Ovary (tissue), 10 donors: ENCODE results near the gene DEPDC4. TPM values are rescaled to one million over a fixed set of nuclear protein-coding genes. Genes with fewer than 3 reads are reported as not detected.
"Not testable (repeated sequence)": the region's sequence is repeated elsewhere in the genome, so short reads cannot be mapped to it uniquely, and the experiment has no call there.

Experiments used
- DNase-seq, 5 donors: peaks; one replicate each; pipeline ENCODE4 v3.0.0-alpha.2; 2019 to 2020
- H3K27ac ChIP-seq, 2 donors: fragments of 200-600 bp; one replicate each; pipeline versions ENCODE4 v1.5.1 to v1.8.0; 2019 to 2022
- H3K27me3 ChIP-seq: fragments of 200-600 bp; one replicate; pipeline ENCODE4 v1.8.0; 2022
- H3K36me3 ChIP-seq: fragments of 200-600 bp; sonication (generic); one replicate; pipeline ENCODE4 v1.5.1; 2019
- H3K4me1 ChIP-seq: one replicate; pipeline ENCODE4 v1.8.1; 2013; ENCODE audit warnings: mild to moderate bottlenecking, moderate library complexity; ENCODE audit not compliant: insufficient read depth
- H3K4me3 ChIP-seq: fragments of 200-600 bp; sonication (generic); one replicate; pipeline ENCODE4 v1.5.1; 2017
- H3K9me3 ChIP-seq, 2 donors: fragments of 200-600 bp in 1 of 2; sonication (generic) in 1 of 2; one replicate each; pipeline versions ENCODE4 v1.5.1 to v1.8.1; 2013 to 2019; ENCODE audit warnings: mild to moderate bottlenecking in 1 of 2, moderate library complexity in 1 of 2
- CTCF ChIP-seq, 3 donors: fragments of 450-650 bp in 2 of 3; fragments of 200-600 bp in 1 of 3; IDR thresholded peaks; one replicate each; pipeline versions ENCODE4 v1.5.1 to v1.8.0; 2016 to 2022; ENCODE audit warnings: antibody characterized with exemption in 3 of 3, mild to moderate bottlenecking in 1 of 3
- EP300 ChIP-seq: sonication (generic); formaldehyde crosslinking; IDR thresholded peaks from one replicate; pipeline ENCODE4 v1.6.1; 2017; ENCODE audit warnings: antibody characterized with exemption
- POLR2A ChIP-seq: fragments of 450-650 bp; IDR thresholded peaks from one replicate; pipeline ENCODE4 v1.6.1; 2017; ENCODE audit warnings: antibody characterized with exemption, mild to moderate bottlenecking, moderate library complexity
- WGBS, 3 donors: extraction: QIAGEN DNeasy Blood & Tissue Kit in 1 of 3; methylation state at CpG; one replicate each; pipeline versions ENCODE4 v1.1.5 to v1.1.7; 2013 to 2017; 5-methylcytosine and 5-hydroxymethylcytosine counted together
- intact Hi-C, 4 donors: fragments of 100-400 bp; cut with DNase I; formaldehyde crosslinking; loops; one replicate each; pipeline versions ENCODE4 v1.11.0 to v1.15.1; 2022 to 2023
- long read RNA-seq, 3 donors: library from polyadenylated mRNA in 2 of 3; unstranded in 2 of 3; transcript quantifications; one replicate each; pipeline ENCODE4 v2.0.0 and lab custom pipeline, GENCODE V29; 2021 to 2026
- polyA plus RNA-seq, 2 donors: library from polyadenylated mRNA; stranded (reverse); fragments of 200-250 nt in 1 of 2; fragments of 350-450 nt in 1 of 2; fragmentation: Illumina TruSeq in 1 of 2; extraction: RNeasy Lipid Tissue Mini Kit (QIAGEN cat#74804) in 1 of 2; gene quantifications; one replicate each; pipeline ENCODE4 v1.2.3, GENCODE V29; 2013 to 2014
- total RNA-seq, 7 donors: library from RNA; depleted of rRNA in 2 of 7; stranded (reverse); fragments of >200 nt in 2 of 7; fragmentation: NEBNext Ultra II Directional in 3 of 7; extraction: Animal tissue kit (Norgen Biotek cat#: 25700) in 3 of 7; gene quantifications; one replicate each; pipeline versions ENCODE4 v1.1.0 to v1.2.4, GENCODE V29; 2016 to 2023
- donor health status: DM: no; HTN: no; CAD: no; lungs with moderate emphysema.
- donor health status: DM: no; HTN: no; CAD: no.
- donor health status: Bipolar disorder and iron deficiency.
- donor health status: DM: yes; HTN: yes; CAD: no.
- donor health status: DM: no; HTN: no; CAD: no.
- donor health status: DM: yes; HTN: yes; CAD: no.

The DEPDC4 gene
- total RNA-seq (1 to 10 TPM in 4 of 7 donors, under 1 TPM in 2, not detected in 1; 0.24 to 2.6 (median 1.1) TPM), polyA plus RNA-seq (under 1 TPM; 0.68 to 0.92 TPM)
- long read RNA-seq, donor 1, partial matches to known transcripts, result 1 of 3 reads
- long read RNA-seq, donor 1, other reads (novel, unspliced or antisense), result 2 of 3 reads
- long read RNA-seq, donor 2, partial matches to known transcripts, result 47 of 85 reads
- long read RNA-seq, donor 2, other reads (novel, unspliced or antisense), result 36 of 85 reads
- long read RNA-seq, donor 3, partial matches to known transcripts, result 1 of 1 reads
- long read RNA-seq, donor 3, other reads (novel, unspliced or antisense), result 0 of 1 reads

- TF ChIP-seq CTCF (IDR thresholded peaks at IDR 0.05) (no peak), EP300 (no peak), POLR2A (peak; percentile 56)
- intact Hi-C loops, result no loop called here
These were observed at the start of gene DEPDC4, which contains the start of gene SCYL2 for GRCh38 chr12:100266835-100267602. Gene DEPDC4, minus strand, starts transcription at chr12:100267079. Its CDS starts 3 bp downstream, at chr12:100267076. Gene SCYL2, plus strand, starts transcription at chr12:100267177. Its CDS starts 15,794 bp downstream, at chr12:100282971.

GRCh38 chr12:100311317-100311716 is 44.4 kb upstream of the DEPDC4 start:
- Histone ChIP-seq H3K4me1 (no peaks in the 10 kb centered on the region), H3K27me3 (no peaks in the 10 kb centered on the region), H3K27ac (no peak overlapping the region), H3K4me3 (no peak overlapping the region), H3K36me3 (no peaks in the 10 kb centered on the region), H3K9me3 (no peaks in the 10 kb centered on the region)
- intact Hi-C loops, result no loop called here
- no peak for DNase-seq
- TF ChIP-seq CTCF (IDR thresholded peaks at IDR 0.05), result no peak
- TF ChIP-seq POLR2A, result no peak
- TF ChIP-seq EP300, result no peak
- WGBS, 3 donors, result 91 to 93% (median 91%) methylated on average over 1 of the region's 1 CpG

More at GRCh38 chr12:100266835-100267602, at the start of gene DEPDC4, which contains the start of gene SCYL2:
- H3K9me3 ChIP-seq, result no peaks in the 10 kb centered on the region
- H3K4me1 ChIP-seq, result peaks cover 3% of the 10 kb centered on the region
- 0 to 1% (median 0%) methylated on average over 46 to 62 of the region's 62 CpGs for WGBS, 3 donors
- no peaks in the 10 kb centered on the region for H3K36me3 ChIP-seq
- peak; percentile 95 to 97 (median 97) for DNase-seq
- H3K4me3 ChIP-seq, result peak within 1 kb of the TSS; percentile 80
- no peaks in the 10 kb centered on the region for H3K27me3 ChIP-seq
- H3K27ac ChIP-seq, result peak within 1 kb of the TSS; percentile 71 to 93

- H3K36me3 ChIP-seq, H3K27me3 ChIP-seq, DNase-seq, H3K9me3 ChIP-seq, H3K4me1 ChIP-seq, intact Hi-C loops, H3K27ac ChIP-seq, H3K4me3 ChIP-seq: not testable (repeated sequence)
- WGBS, 3 donors, result 95 to 96% (median 96%) methylated on average over 5 of the region's 5 CpGs
These were observed 41.3 kb upstream of the DEPDC4 start for GRCh38 chr12:100308138-100308537.

- H3K4me3 ChIP-seq, intact Hi-C loops, H3K27ac ChIP-seq, DNase-seq, H3K27me3 ChIP-seq, H3K36me3 ChIP-seq, H3K9me3 ChIP-seq, H3K4me1 ChIP-seq: not testable (repeated sequence)
- WGBS, 3 donors, result 95 to 99% (median 96%) methylated on average over 7 of the region's 7 CpGs
These were observed 37.5 kb upstream of the DEPDC4 start for GRCh38 chr12:100304334-100304733.

GRCh38 chr12:100303831-100304230 is 37.0 kb upstream of the DEPDC4 start:
- TF ChIP-seq POLR2A (no peak), EP300 (no peak)
- no peaks in the 10 kb centered on the region for H3K27me3 ChIP-seq
- no peak overlapping the region for H3K4me3 ChIP-seq
- no peaks in the 10 kb centered on the region for H3K9me3 ChIP-seq
- WGBS, 3 donors, result 95 to 100% (median 98%) methylated on average over 4 of the region's 4 CpGs
- intact Hi-C loops, result no loop called here
- DNase-seq, result no peak
- H3K27ac ChIP-seq, result no peak overlapping the region
- no peaks in the 10 kb centered on the region for H3K36me3 ChIP-seq
- H3K4me1 ChIP-seq, result no peaks in the 10 kb centered on the region
